ENCODE measurements around the gene FGFBP3.

- TF ChIP-seq CTCF (IDR thresholded peaks at IDR 0.05; ENCODE audit: low read depth, low read length): no peak
- no peak for TF ChIP-seq EZH2phosphoT487 (IDR thresholded peaks at IDR 0.05; ENCODE audit: low read depth)
These were observed 2.2 kb downstream of the FGFBP3 start for GRCh38 chr10:91907033-91907594.

Measured in OCI-LY3 (cell line).